DMS114 treated with DMSO at 0.1 percent for 48 hours (cell line): ENCODE measurements around the gene SLIT3.

Experiments used
- DNase-seq: peaks from one replicate; lab custom pipeline; 2025; ENCODE audit not compliant: unreplicated experiment; lab: John Stamatoyannopoulos, UW

SLIT3 gene

GRCh38 chr5:168908207-168908606, 392.7 kb downstream of the SLIT3 start:
- DNase-seq: no peak

GRCh38 chr5:168903061-168903460, 397.9 kb downstream of the SLIT3 start:
- DNase-seq: no peak

- DNase-seq: no peak
Measured at GRCh38 chr5:168899673-168900072, 401.3 kb downstream of the SLIT3 start.

GRCh38 chr5:168899264-168899663, 401.7 kb downstream of the SLIT3 start:
- no peak for DNase-seq

- DNase-seq: no peak
Measured at GRCh38 chr5:168898247-168898911, 402.6 kb downstream of the SLIT3 start.

GRCh38 chr5:168897387-168898122, 403.4 kb downstream of the SLIT3 start:
- DNase-seq: no peak

GRCh38 chr5:168895295-168896071, 405.5 kb downstream of the SLIT3 start:
- DNase-seq: no peak

GRCh38 chr5:168893283-168893682, 407.7 kb downstream of the SLIT3 start:
- no peak for DNase-seq

- DNase-seq: no peak
Measured at GRCh38 chr5:168892618-168893186, 408.2 kb downstream of the SLIT3 start.

GRCh38 chr5:168890816-168891812, 409.8 kb downstream of the SLIT3 start:
- no peak for DNase-seq

- DNase-seq: no peak
Measured at GRCh38 chr5:168889039-168889438, 411.9 kb downstream of the SLIT3 start.

GRCh38 chr5:168887931-168888330, 413.0 kb downstream of the SLIT3 start:
- no peak for DNase-seq

GRCh38 chr5:168886157-168886556, 414.8 kb downstream of the SLIT3 start:
- DNase-seq: no peak

GRCh38 chr5:168885324-168886120, 415.4 kb downstream of the SLIT3 start:
- no peak for DNase-seq

- no peak for DNase-seq
Measured at GRCh38 chr5:168883991-168884390, 416.9 kb downstream of the SLIT3 start.

- no peak for DNase-seq
Measured at GRCh38 chr5:168883281-168883741, 417.6 kb downstream of the SLIT3 start.

GRCh38 chr5:168882283-168882682, 418.7 kb downstream of the SLIT3 start:
- no peak for DNase-seq

GRCh38 chr5:168881427-168882149, 419.4 kb downstream of the SLIT3 start:
- DNase-seq: no peak

- DNase-seq: no peak
Measured at GRCh38 chr5:168879929-168880328, 421.0 kb downstream of the SLIT3 start.
